K562 (cell line): ENCODE measurements around the gene PPP1R13B. TPM values are rescaled to one million over a fixed set of nuclear protein-coding genes. Genes with fewer than 3 reads are reported as not detected.

Source experiments
- ARNT ChIP-seq, 2 experiments: fragments of 450-650 bp; IDR thresholded peaks; 2 replicates each; pipeline ENCODE4 v1.6.1; 2016; ENCODE audit warnings: mild to moderate bottlenecking in 1 of 2
- ETV6 ChIP-seq, 3 experiments: fragments of 150-350 bp in 1 of 3; sonication (generic) in 1 of 3; formaldehyde crosslinking in 1 of 3; IDR thresholded peaks; 2 replicates each; pipeline versions ENCODE4 v1.6.1 to v1.8.0; 2014 to 2022; ENCODE audit warnings: borderline replicate concordance in 2 of 3, low read depth in 2 of 3, antibody characterized with exemption in 1 of 3, low read length in 1 of 3, mild to moderate bottlenecking in 1 of 3, missing genetic modification reagents in 1 of 3
- GATAD2B ChIP-seq: fragments of 450-650 bp; IDR thresholded peaks from 2 replicates; pipeline ENCODE4 v1.6.1; 2017; ENCODE audit warnings: mild to moderate bottlenecking, borderline replicate concordance
- HNRNPL ChIP-seq: fragments of 200-400 bp; formaldehyde crosslinking; IDR thresholded peaks from 2 replicates; pipeline ENCODE4 v1.6.1; 2017; ENCODE audit warnings: low read depth, mild to moderate bottlenecking, low read length
- KDM1A ChIP-seq, 2 experiments: fragments of 450-650 bp; IDR thresholded peaks; 2 replicates each; pipeline ENCODE4 v1.6.1; 2016; ENCODE audit warnings: mild to moderate bottlenecking in 2 of 2
- MYNN ChIP-seq, 2 experiments: sonication (generic); formaldehyde crosslinking in 1 of 2; IDR thresholded peaks; 2 replicates each; pipeline versions ENCODE4 v1.5.0 to v1.6.1; 2016 to 2020; ENCODE audit warnings: antibody characterized with exemption in 1 of 2, missing genetic modification reagents in 1 of 2
- TEAD4 ChIP-seq, 2 experiments: sonication (generic) in 1 of 2; formaldehyde crosslinking in 1 of 2; IDR thresholded peaks; 2 replicates each; pipeline versions ENCODE4 v1.6.1 to v1.8.0; 2012 to 2022; ENCODE audit warnings: borderline replicate concordance in 1 of 2, inconsistent platforms in 1 of 2, low read length in 1 of 2, mild to moderate bottlenecking in 1 of 2, missing genetic modification reagents in 1 of 2
- ZFPM2 ChIP-seq: fragments of 250-450 bp; sonication (Bioruptor Pico); IDR thresholded peaks from 2 replicates; pipeline ENCODE4 v1.5.1; 2022; ENCODE audit warnings: mild to moderate bottlenecking
- ZNF431 ChIP-seq: sonication (generic); formaldehyde crosslinking; IDR thresholded peaks from 2 replicates; pipeline ENCODE4 v1.8.0; 2022; ENCODE audit warnings: mild to moderate bottlenecking, missing genetic modification reagents
- ZNF583 ChIP-seq: fragments of 250-450 bp; sonication (Bioruptor Pico); IDR thresholded peaks from 2 replicates; pipeline ENCODE4 v1.4.0; 2020
- polyA plus RNA-seq, 8 experiments: library from polyadenylated mRNA; depleted of rRNA in 4 of 8; stranded (reverse) in 5 of 8; unstranded in 3 of 8; fragments of >200 nt; fragmentation: Nextera tagmentation in 2 of 8; fragmentation: Illumina TruSeq in 1 of 8; extraction: Ambion mirVana in 2 of 8; extraction: Trizol in 1 of 8; gene quantifications; 2 replicates each; pipeline versions ENCODE4 v1.2.1 to v1.2.3, GENCODE V29; 2011 to 2014; ENCODE audit warnings: inconsistent platforms in 1 of 8, missing spikeins in 1 of 8
- total RNA-seq, 7 experiments: library from RNA; depleted of rRNA in 6 of 7; stranded (reverse); fragments of >200 nt in 6 of 7; fragmentation: Illumina TruSeq in 2 of 7; extraction: Trizol in 2 of 7; gene quantifications; 2 replicates each; pipeline versions ENCODE4 v1.2.1 to v1.2.3, GENCODE V29; 2011 to 2021; ENCODE audit warnings: low replicate concordance in 1 of 7
- TF ChIP-seq, protein P1 (sequence below): sonication (generic); formaldehyde crosslinking; IDR thresholded peaks from 2 replicates; pipeline ENCODE4 v1.8.1; 2022; ENCODE audit warnings: missing genetic modification reagents
- TF ChIP-seq, protein P2 (sequence below): sonication (generic); formaldehyde crosslinking; IDR thresholded peaks from 2 replicates; pipeline ENCODE4 v1.8.1; 2023; ENCODE audit warnings: mild to moderate bottlenecking, missing genetic modification reagents, moderate library complexity
- TF ChIP-seq, protein P3 (sequence below): sonication (generic); formaldehyde crosslinking; IDR thresholded peaks from 2 replicates; pipeline ENCODE4 v1.8.0; 2022; ENCODE audit warnings: missing genetic modification reagents, mild to moderate bottlenecking, borderline replicate concordance
- TF ChIP-seq, protein P4 (sequence below): sonication (generic); formaldehyde crosslinking; IDR thresholded peaks from 2 replicates; pipeline ENCODE4 v1.8.1; 2023; ENCODE audit warnings: mild to moderate bottlenecking, missing genetic modification reagents
- TF ChIP-seq, protein P5 (sequence below): sonication (generic); formaldehyde crosslinking; IDR thresholded peaks from 2 replicates; pipeline ENCODE4 v1.5.0; 2020; ENCODE audit warnings: missing genetic modification reagents
- TF ChIP-seq, protein P6 (sequence below): fragments of 450-650 bp; IDR thresholded peaks from 2 replicates; pipeline ENCODE4 v1.6.1; 2016

PPP1R13B gene
- total and polyA plus RNA-seq, 9 of the 15 experiments (the other 6 are each of a cell fraction or from before 2014, with no cell fraction given): 0.03 to 1.7 (median 0.15) TPM

DNA sequence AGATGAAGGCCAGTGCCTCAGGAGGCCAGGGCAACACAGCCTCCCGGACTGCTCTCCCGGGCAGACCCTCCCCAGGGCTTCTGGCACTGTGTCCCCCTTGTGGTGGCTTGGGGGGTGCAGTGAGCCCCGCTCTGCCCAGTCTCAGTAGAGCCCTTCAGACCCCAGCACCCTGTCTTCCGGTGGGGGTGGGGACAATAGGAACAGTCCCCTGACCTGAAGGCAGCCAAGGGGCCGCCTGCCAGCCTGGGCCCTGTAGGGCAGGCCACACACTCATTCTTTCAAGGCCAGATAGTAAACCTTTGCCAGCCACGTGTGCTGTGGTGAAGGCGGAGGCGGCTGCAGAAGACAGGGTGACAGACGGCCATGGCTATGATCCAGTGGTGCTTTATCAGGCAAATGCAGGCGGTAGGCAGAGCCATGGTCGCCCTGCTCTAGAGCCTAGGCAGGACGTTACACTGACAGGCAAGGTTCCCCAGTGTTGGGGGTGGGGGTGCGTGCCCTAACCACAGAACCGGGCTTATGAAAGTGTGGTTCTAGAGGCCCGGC lies 116.8 kb downstream of the PPP1R13B start (continued):
- TF ChIP-seq KDM1A (IDR thresholded peaks at IDR 0.05) (0 out of 4 replicates have a peak, but pooled peaks of 1 of the 2 experiments have one; percentile 12), ETV6 (IDR thresholded peaks at IDR 0.05; ENCODE audit: borderline replicate concordance in 1 of 2, low read depth in 2 of 2, low read length in 1 of 2) (no peak), ETV6 (CRISPR knock-in tag; IDR thresholded peaks at IDR 0.05; ENCODE audit: borderline replicate concordance) (no peak), TEAD4 (IDR thresholded peaks at IDR 0.05; ENCODE audit: low read length) (peak; percentile 44), TEAD4 (CRISPR knock-in tag; IDR thresholded peaks at IDR 0.05; ENCODE audit: borderline replicate concordance) (no peak), ZNF583 (CRISPR knock-in tag) (no peak), ZFPM2 (CRISPR knock-in tag) (no peak), ZNF431 (no peak), ARNT (IDR thresholded peaks at IDR 0.05) (no peak), MYNN (IDR thresholded peaks at IDR 0.05) (peak; percentile 70), MYNN (CRISPR knock-in tag; IDR thresholded peaks at IDR 0.05) (no peak), HNRNPL (no peak), GATAD2B (no peak)
- TF ChIP-seq, protein P1, sequence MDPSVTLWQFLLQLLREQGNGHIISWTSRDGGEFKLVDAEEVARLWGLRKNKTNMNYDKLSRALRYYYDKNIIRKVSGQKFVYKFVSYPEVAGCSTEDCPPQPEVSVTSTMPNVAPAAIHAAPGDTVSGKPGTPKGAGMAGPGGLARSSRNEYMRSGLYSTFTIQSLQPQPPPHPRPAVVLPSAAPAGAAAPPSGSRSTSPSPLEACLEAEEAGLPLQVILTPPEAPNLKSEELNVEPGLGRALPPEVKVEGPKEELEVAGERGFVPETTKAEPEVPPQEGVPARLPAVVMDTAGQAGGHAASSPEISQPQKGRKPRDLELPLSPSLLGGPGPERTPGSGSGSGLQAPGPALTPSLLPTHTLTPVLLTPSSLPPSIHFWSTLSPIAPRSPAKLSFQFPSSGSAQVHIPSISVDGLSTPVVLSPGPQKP: no peak
- TF ChIP-seq, protein P2, sequence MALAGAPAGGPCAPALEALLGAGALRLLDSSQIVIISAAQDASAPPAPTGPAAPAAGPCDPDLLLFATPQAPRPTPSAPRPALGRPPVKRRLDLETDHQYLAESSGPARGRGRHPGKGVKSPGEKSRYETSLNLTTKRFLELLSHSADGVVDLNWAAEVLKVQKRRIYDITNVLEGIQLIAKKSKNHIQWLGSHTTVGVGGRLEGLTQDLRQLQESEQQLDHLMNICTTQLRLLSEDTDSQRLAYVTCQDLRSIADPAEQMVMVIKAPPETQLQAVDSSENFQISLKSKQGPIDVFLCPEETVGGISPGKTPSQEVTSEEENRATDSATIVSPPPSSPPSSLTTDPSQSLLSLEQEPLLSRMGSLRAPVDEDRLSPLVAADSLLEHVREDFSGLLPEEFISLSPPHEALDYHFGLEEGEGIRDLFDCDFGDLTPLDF: no peak
- TF ChIP-seq, protein P3, sequence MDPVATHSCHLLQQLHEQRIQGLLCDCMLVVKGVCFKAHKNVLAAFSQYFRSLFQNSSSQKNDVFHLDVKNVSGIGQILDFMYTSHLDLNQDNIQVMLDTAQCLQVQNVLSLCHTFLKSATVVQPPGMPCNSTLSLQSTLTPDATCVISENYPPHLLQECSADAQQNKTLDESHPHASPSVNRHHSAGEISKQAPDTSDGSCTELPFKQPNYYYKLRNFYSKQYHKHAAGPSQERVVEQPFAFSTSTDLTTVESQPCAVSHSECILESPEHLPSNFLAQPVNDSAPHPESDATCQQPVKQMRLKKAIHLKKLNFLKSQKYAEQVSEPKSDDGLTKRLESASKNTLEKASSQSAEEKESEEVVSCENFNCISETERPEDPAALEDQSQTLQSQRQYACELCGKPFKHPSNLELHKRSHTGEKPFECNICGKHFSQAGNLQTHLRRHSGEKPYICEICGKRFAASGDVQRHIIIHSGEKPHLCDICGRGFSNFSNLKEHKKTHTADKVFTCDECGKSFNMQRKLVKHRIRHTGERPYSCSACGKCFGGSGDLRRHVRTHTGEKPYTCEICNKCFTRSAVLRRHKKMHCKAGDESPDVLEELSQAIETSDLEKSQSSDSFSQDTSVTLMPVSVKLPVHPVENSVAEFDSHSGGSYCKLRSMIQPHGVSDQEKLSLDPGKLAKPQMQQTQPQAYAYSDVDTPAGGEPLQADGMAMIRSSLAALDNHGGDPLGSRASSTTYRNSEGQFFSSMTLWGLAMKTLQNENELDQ (CRISPR knock-in tag): no peak
- TF ChIP-seq, protein P4, sequence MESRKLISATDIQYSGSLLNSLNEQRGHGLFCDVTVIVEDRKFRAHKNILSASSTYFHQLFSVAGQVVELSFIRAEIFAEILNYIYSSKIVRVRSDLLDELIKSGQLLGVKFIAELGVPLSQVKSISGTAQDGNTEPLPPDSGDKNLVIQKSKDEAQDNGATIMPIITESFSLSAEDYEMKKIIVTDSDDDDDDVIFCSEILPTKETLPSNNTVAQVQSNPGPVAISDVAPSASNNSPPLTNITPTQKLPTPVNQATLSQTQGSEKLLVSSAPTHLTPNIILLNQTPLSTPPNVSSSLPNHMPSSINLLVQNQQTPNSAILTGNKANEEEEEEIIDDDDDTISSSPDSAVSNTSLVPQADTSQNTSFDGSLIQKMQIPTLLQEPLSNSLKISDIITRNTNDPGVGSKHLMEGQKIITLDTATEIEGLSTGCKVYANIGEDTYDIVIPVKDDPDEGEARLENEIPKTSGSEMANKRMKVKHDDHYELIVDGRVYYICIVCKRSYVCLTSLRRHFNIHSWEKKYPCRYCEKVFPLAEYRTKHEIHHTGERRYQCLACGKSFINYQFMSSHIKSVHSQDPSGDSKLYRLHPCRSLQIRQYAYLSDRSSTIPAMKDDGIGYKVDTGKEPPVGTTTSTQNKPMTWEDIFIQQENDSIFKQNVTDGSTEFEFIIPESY (CRISPR knock-in tag): no peak
- TF ChIP-seq, protein P5, sequence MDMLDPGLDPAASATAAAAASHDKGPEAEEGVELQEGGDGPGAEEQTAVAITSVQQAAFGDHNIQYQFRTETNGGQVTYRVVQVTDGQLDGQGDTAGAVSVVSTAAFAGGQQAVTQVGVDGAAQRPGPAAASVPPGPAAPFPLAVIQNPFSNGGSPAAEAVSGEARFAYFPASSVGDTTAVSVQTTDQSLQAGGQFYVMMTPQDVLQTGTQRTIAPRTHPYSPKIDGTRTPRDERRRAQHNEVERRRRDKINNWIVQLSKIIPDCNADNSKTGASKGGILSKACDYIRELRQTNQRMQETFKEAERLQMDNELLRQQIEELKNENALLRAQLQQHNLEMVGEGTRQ (CRISPR knock-in tag): peak; percentile 6; the same call in 1 of the 2 replicates
- TF ChIP-seq, protein P6, sequence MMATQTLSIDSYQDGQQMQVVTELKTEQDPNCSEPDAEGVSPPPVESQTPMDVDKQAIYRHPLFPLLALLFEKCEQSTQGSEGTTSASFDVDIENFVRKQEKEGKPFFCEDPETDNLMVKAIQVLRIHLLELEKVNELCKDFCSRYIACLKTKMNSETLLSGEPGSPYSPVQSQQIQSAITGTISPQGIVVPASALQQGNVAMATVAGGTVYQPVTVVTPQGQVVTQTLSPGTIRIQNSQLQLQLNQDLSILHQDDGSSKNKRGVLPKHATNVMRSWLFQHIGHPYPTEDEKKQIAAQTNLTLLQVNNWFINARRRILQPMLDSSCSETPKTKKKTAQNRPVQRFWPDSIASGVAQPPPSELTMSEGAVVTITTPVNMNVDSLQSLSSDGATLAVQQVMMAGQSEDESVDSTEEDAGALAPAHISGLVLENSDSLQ: peak; percentile 70; the same call in 1 of the 2 replicates
